HepG2 (cell line): Measurements from ENCODE around the gene MRPL51. TPM values are rescaled to one million over a fixed set of nuclear protein-coding genes. Genes with fewer than 3 reads are reported as not detected.

ENCODE experiments used
- ATAC-seq: fragments of 200-7000 bp; cut with Tn5 transposase; 3 replicates; pipeline ENCODE4 v1.9.1; 2020; ENCODE audit warnings: mild to moderate bottlenecking, moderate library complexity
- BruUV-seq: library from RNA; stranded (reverse); fragments of 400-500 nt; replicated peaks from 2 replicates; lab custom pipeline; 2021; lab: Mats Ljungman, UMichigan
- CTCF ChIA-PET: fragments of 300-600 bp; formaldehyde crosslinking; extraction: SDS; loops from one replicate; lab custom pipeline; 2021; ENCODE audit warnings: low total read pairs, inconsistent platforms, low intra/inter-chr PET ratio; lab: Yijun Ruan, JAX
- POLR2A ChIA-PET: fragments of 350-600 bp; sonication (Branson Sonifier 250); formaldehyde crosslinking; loops from one replicate; lab custom pipeline; 2020; ENCODE audit warnings: antibody characterized with exemption, inconsistent platforms; lab: Yijun Ruan, JAX
- DNase-seq: peaks from one replicate; pipeline ENCODE4 v3.0.0-alpha.2; 2015; ENCODE audit warnings: low spot score
- FAIRE-seq: peaks from 3 replicates; lab custom pipeline; 2011; peaks lifted over from hg19 to GRCh38; lab: Jason Lieb, UNC
- H2AFZ ChIP-seq: one replicate; pipeline ENCODE4 v1.6.1; 2011; ENCODE audit warnings: low read length, inconsistent platforms
- H3K27ac ChIP-seq: fragments of 300-600 bp; 3 replicates; pipeline ENCODE4 v1.8.0; 2011; ENCODE audit warnings: mixed run types, mild to moderate bottlenecking, mixed read lengths, low read length, inconsistent platforms; ENCODE audit not compliant: insufficient read depth; ENCODE audit errors: extremely low read length
- H3K27me3 ChIP-seq, 2 experiments: fragments of 200-600 bp in 1 of 2; 2 replicates in 1 of 2; 3 replicates in 1 of 2; pipeline versions ENCODE4 v1.6.0 to v1.8.0; 2011; ENCODE audit warnings: low read length in 2 of 2, mild to moderate bottlenecking in 2 of 2, moderate library complexity in 2 of 2, inconsistent platforms in 1 of 2; ENCODE audit not compliant: insufficient read depth in 2 of 2, control insufficient read depth in 1 of 2
- H3K36me3 ChIP-seq, 2 experiments: fragments of 200-600 bp in 1 of 2; replicated peaks in 1 of 2; 2 replicates in 1 of 2; 3 replicates in 1 of 2; pipeline versions ENCODE4 v1.5.1 to v1.8.0; 2011; ENCODE audit warnings: low read length in 2 of 2, inconsistent platforms in 1 of 2; ENCODE audit not compliant: insufficient read depth in 2 of 2, control insufficient read depth in 1 of 2
- H3K4me1 ChIP-seq: 2 replicates; pipeline ENCODE4 v1.5.1; 2012; ENCODE audit warnings: low read length, inconsistent platforms; ENCODE audit not compliant: insufficient read depth
- H3K4me2 ChIP-seq: 2 replicates; pipeline ENCODE4 v1.6.0; 2011; ENCODE audit warnings: low read depth, low read length, inconsistent platforms
- H3K4me3 ChIP-seq, 3 experiments: fragments of 200-600 bp in 1 of 3; sonication (generic), shearing (Covaris generic) in 1 of 3; replicated peaks in 1 of 3; 2 replicates each; pipeline ENCODE4 v1.5.1; 2011 to 2016; ENCODE audit warnings: low read length in 3 of 3, inconsistent platforms in 2 of 3, low read depth in 2 of 3, mild to moderate bottlenecking in 2 of 3, control low read depth in 1 of 3, mixed read lengths in 1 of 3; ENCODE audit not compliant: insufficient read depth in 1 of 3
- H3K79me2 ChIP-seq: one replicate; pipeline ENCODE4 v1.6.1; 2011; ENCODE audit warnings: low read length, inconsistent platforms; ENCODE audit not compliant: insufficient read depth
- H3K9ac ChIP-seq: 2 replicates; pipeline ENCODE4 v1.6.0; 2011; ENCODE audit warnings: mild to moderate bottlenecking, low read depth, low read length, inconsistent platforms; ENCODE audit not compliant: insufficient read depth
- H3K9me3 ChIP-seq: 2 replicates; pipeline ENCODE4 v1.5.1; 2012; ENCODE audit warnings: mild to moderate bottlenecking, low read length
- H4K20me1 ChIP-seq: 2 replicates; pipeline ENCODE4 v1.6.0; 2011; ENCODE audit warnings: inconsistent platforms, mild to moderate bottlenecking, low read length, moderate library complexity; ENCODE audit not compliant: insufficient read depth
- ATF6 ChIP-seq: sonication (generic); formaldehyde crosslinking; conservative IDR thresholded peaks from 2 replicates; pipeline ENCODE4 v1.4.0; 2020; ENCODE audit warnings: missing genetic modification reagents
- ATRX ChIP-seq: sonication (generic); formaldehyde crosslinking; IDR thresholded peaks from 2 replicates; pipeline ENCODE4 v1.4.0; 2020; ENCODE audit warnings: missing genetic modification reagents, borderline replicate concordance
- CAMTA2 ChIP-seq: sonication (generic); formaldehyde crosslinking; IDR thresholded peaks from 2 replicates; pipeline ENCODE4 v1.4.0; 2020; ENCODE audit warnings: mild to moderate bottlenecking, missing genetic modification reagents, borderline replicate concordance
- ETV6 ChIP-seq: sonication (generic); formaldehyde crosslinking; conservative IDR thresholded peaks from 2 replicates; pipeline ENCODE4 v1.4.0; 2020; ENCODE audit warnings: missing genetic modification reagents
- HDAC1 ChIP-seq: sonication (generic); formaldehyde crosslinking; IDR thresholded peaks from 2 replicates; pipeline ENCODE4 v1.5.1; 2020; ENCODE audit warnings: mild to moderate bottlenecking, missing genetic modification reagents
- KDM1A ChIP-seq: IDR thresholded peaks from 2 replicates; pipeline ENCODE4 v1.6.1; 2016; ENCODE audit warnings: missing compliant biosample characterization
- MAFK ChIP-seq, 2 experiments: IDR thresholded peaks in 1 of 2; conservative IDR thresholded peaks in 1 of 2; 2 replicates each; pipeline ENCODE4 v1.6.1; 2011; ENCODE audit warnings: improper control_type of control experiment in 2 of 2, low read length in 2 of 2
- MED1 ChIP-seq: sonication (generic); formaldehyde crosslinking; IDR thresholded peaks from 2 replicates; pipeline ENCODE4 v1.4.0; 2020; ENCODE audit warnings: missing genetic modification reagents
- NFE2L1 ChIP-seq: sonication (generic); formaldehyde crosslinking; IDR thresholded peaks from 2 replicates; pipeline ENCODE4 v1.4.0; 2020; ENCODE audit warnings: missing genetic modification reagents, mild to moderate bottlenecking, borderline replicate concordance
- RARA ChIP-seq: IDR thresholded peaks from 2 replicates; pipeline ENCODE4 v1.6.1; 2016; ENCODE audit warnings: missing genetic modification reagents, missing compliant biosample characterization
- SETDB1 ChIP-seq: sonication (generic); formaldehyde crosslinking; IDR thresholded peaks from 2 replicates; pipeline ENCODE4 v1.5.1; 2020; ENCODE audit warnings: missing genetic modification reagents, mild to moderate bottlenecking, borderline replicate concordance
- TIGD3 ChIP-seq: sonication (generic); formaldehyde crosslinking; IDR thresholded peaks from 2 replicates; pipeline ENCODE4 v1.5.1; 2020; ENCODE audit warnings: mild to moderate bottlenecking, missing genetic modification reagents, borderline replicate concordance
- ZNF207 ChIP-seq: fragments of 450-650 bp; IDR thresholded peaks from 2 replicates; pipeline ENCODE4 v1.6.1; 2016; ENCODE audit warnings: antibody characterized with exemption, borderline replicate concordance
- ZNF414 ChIP-seq: sonication (generic); formaldehyde crosslinking; IDR thresholded peaks from 2 replicates; pipeline ENCODE4 v1.5.0; 2020; ENCODE audit warnings: missing genetic modification reagents
- ZNF775 ChIP-seq: sonication (generic); formaldehyde crosslinking; IDR thresholded peaks from 2 replicates; pipeline ENCODE4 v1.4.0; 2020; ENCODE audit warnings: missing genetic modification reagents, mild to moderate bottlenecking, moderate library complexity, borderline replicate concordance
- whole genome bisulfite sequencing: methylation state at CpG from one replicate; pipeline ENCODE4 v1.1.6; 2017; ENCODE audit warnings: low lambda C conversion rate; 5-methylcytosine and 5-hydroxymethylcytosine counted together
- in situ Hi-C: cut with HindIII; loops from 2 replicates; pipeline ENCODE4 v1.10.0; 2017; ENCODE audit warnings: low pct_unique_long_range_greater_than_20kb; ENCODE audit not compliant: extremely low pct_ligation_motif_present
- intact Hi-C: fragments of 100-400 bp; cut with micrococcal nuclease; formaldehyde crosslinking; loops from one replicate; pipeline ENCODE4 v1.10.0; 2022; ENCODE audit not compliant: unreplicated experiment
- polyA plus RNA-seq, 8 experiments: library from polyadenylated mRNA; depleted of rRNA in 3 of 8; stranded (reverse) in 7 of 8; unstranded in 1 of 8; fragments of >200 nt; fragmentation: Illumina TruSeq in 4 of 8; extraction: Trizol in 4 of 8; gene quantifications; 2 replicates each; pipeline versions ENCODE4 v1.2.1 to v1.2.3, GENCODE V29; 2011 to 2016; ENCODE audit warnings: low read depth in 4 of 8, missing spikeins in 1 of 8, mixed read lengths in 1 of 8; ENCODE audit not compliant: insufficient read depth in 1 of 8
- total RNA-seq, 5 experiments: library from RNA; depleted of rRNA; stranded (reverse); fragments of >200 nt; fragmentation: Illumina TruSeq; extraction: Trizol; gene quantifications; 2 replicates each; pipeline ENCODE4 v1.2.3, GENCODE V29; 2016; ENCODE audit warnings: low read depth in 1 of 5
- TF ChIP-seq, protein P1 (sequence below): sonication (generic); formaldehyde crosslinking; IDR thresholded peaks from 2 replicates; pipeline ENCODE4 v1.8.1; 2023; ENCODE audit warnings: mild to moderate bottlenecking, missing genetic modification reagents

Gene MRPL51
- total and polyA plus RNA-seq, 2 of the 13 experiments (the other 11 are each of a cell fraction or from before 2014, with no cell fraction given): 64.8 to 278 TPM

GRCh38 chr12:6463858-6464257, 29.2 kb downstream of the MRPL51 start:
- Histone ChIP-seq H3K4me1 (peaks cover 17% of the 10 kb centered on the region), H4K20me1 (no peaks in the 10 kb centered on the region), H3K4me3 (no peak overlapping the region), H3K27ac (no peak overlapping the region), H3K9me3 (no peaks in the 10 kb centered on the region), H2AFZ (no peak overlapping the region), H3K79me2 (no peaks in the 10 kb centered on the region), H3K4me2 (no peak overlapping the region), H3K36me3 (peaks cover 20 to 37% of the 10 kb centered on the region in 2 experiments), H3K9ac (no peak overlapping the region), H3K27me3 (no peaks in the 10 kb centered on the region)
- no TSS peak for BruUV-seq
- ATAC-seq (no peak), DNase-seq (no peak), FAIRE-seq (no peak)
- ChIA-PET POLR2A (interaction anchor here (0.9 to 1.8 kb wide), 2 partner anchors 12 to 127 kb away, joined by 3 to 8 read pairs; partner anchors contain the start of gene TAPBPL), CTCF (no interaction called here)
- intact Hi-C loops (loop anchor here (10.0 kb wide), 1 partner anchor 129 kb away; no protein-coding TSS in a partner anchor), in situ Hi-C loops (loop anchor here (5.0 to 25.0 kb wide), 2 partner anchors 42 to 402 kb away; no protein-coding TSS in a partner anchor)
- 94% methylated on average over 6 of the region's 6 CpGs for WGBS
- TF ChIP-seq NFE2L1: no peak
- no peak for TF ChIP-seq KDM1A (CRISPR knock-in tag)
- no peak for TF ChIP-seq ZNF207
- no peak for TF ChIP-seq ETV6
- no peak for TF ChIP-seq ATF6
- TF ChIP-seq RARA (CRISPR knock-in tag): no peak
- no peak for TF ChIP-seq SETDB1 (CRISPR knock-in tag)
- TF ChIP-seq MAFK (conservative IDR thresholded peaks at IDR 0.05 in 1 of 2, IDR thresholded peaks at IDR 0.05 in 1 of 2; ENCODE audit: low read length in 2 of 2): no peak
- TF ChIP-seq, protein P1, sequence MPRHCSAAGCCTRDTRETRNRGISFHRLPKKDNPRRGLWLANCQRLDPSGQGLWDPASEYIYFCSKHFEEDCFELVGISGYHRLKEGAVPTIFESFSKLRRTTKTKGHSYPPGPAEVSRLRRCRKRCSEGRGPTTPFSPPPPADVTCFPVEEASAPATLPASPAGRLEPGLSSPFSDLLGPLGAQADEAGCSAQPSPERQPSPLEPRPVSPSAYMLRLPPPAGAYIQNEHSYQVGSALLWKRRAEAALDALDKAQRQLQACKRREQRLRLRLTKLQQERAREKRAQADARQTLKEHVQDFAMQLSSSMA (CRISPR knock-in tag): no peak
- no peak for TF ChIP-seq ZNF775 (CRISPR knock-in tag)
- TF ChIP-seq HDAC1 (CRISPR knock-in tag): no peak
- no peak for TF ChIP-seq MED1 (CRISPR knock-in tag)
- no peak for TF ChIP-seq ZNF414 (CRISPR knock-in tag)
- no peak for TF ChIP-seq CAMTA2
- TF ChIP-seq ATRX: no peak
- TF ChIP-seq TIGD3 (CRISPR knock-in tag): no peak
